Esophagus muscularis mucosa (tissue), 4 donors: ENCODE measurements around the gene KATNAL1. TPM values are rescaled to one million over a fixed set of nuclear protein-coding genes. Genes with fewer than 3 reads are reported as not detected.
A peak's percentile ranks its signal among the peaks of the same experiment; 100 is the strongest.

Experiments used
- DNase-seq: peaks from one replicate; pipeline ENCODE4 v3.0.0-alpha.2; 2017; ENCODE audit errors: extremely low spot score
- H3K27ac ChIP-seq, 4 donors: fragments of 200-600 bp; sonication (generic); replicated peaks in 1 of 4; 1 replicate in 3 of 4; 2 replicates in 1 of 4; pipeline ENCODE4 v1.5.1; 2016 to 2019; ENCODE audit warnings: mild to moderate bottlenecking in 1 of 4
- H3K27me3 ChIP-seq, 4 donors: fragments of 200-600 bp; sonication (generic); one replicate each; pipeline versions ENCODE4 v1.5.1 to v1.6.0; 2016 to 2019
- H3K36me3 ChIP-seq, 4 donors: fragments of 200-600 bp; sonication (generic); one replicate each; pipeline ENCODE4 v1.5.1; 2016 to 2019
- H3K4me1 ChIP-seq, 4 donors: fragments of 200-600 bp; sonication (generic); one replicate each; pipeline ENCODE4 v1.5.1; 2016 to 2019
- H3K4me3 ChIP-seq, 4 donors: fragments of 200-600 bp; sonication (generic); 1 replicate in 2 of 4; 2 replicates in 2 of 4; pipeline ENCODE4 v1.5.1; 2016 to 2019; ENCODE audit warnings: mild to moderate bottlenecking in 4 of 4, moderate library complexity in 1 of 4
- H3K9me3 ChIP-seq, 4 donors: fragments of 200-600 bp; sonication (generic); 1 replicate in 3 of 4; 2 replicates in 1 of 4; pipeline ENCODE4 v1.5.1; 2016 to 2019
- CTCF ChIP-seq, 3 experiments: fragments of 200-600 bp in 2 of 3; fragments of 450-650 bp in 1 of 3; sonication (generic) in 2 of 3; IDR thresholded peaks; one replicate each; pipeline ENCODE4 v1.5.1; 2017 to 2019; ENCODE audit warnings: antibody characterized with exemption in 3 of 3, mild to moderate bottlenecking in 2 of 3, moderate library complexity in 1 of 3
- EP300 ChIP-seq: sonication (generic); formaldehyde crosslinking; IDR thresholded peaks from one replicate; pipeline ENCODE4 v1.6.1; 2017; ENCODE audit warnings: antibody characterized with exemption
- POLR2A ChIP-seq: fragments of 450-650 bp; IDR thresholded peaks from one replicate; pipeline ENCODE4 v1.6.1; 2017; ENCODE audit warnings: antibody characterized with exemption, moderate library complexity, mild to moderate bottlenecking, low read depth
- POLR2AphosphoS5 ChIP-seq, 2 donors: sonication (generic); formaldehyde crosslinking; IDR thresholded peaks; one replicate each; pipeline ENCODE4 v1.6.1; 2017; ENCODE audit warnings: antibody characterized with exemption in 2 of 2
- WGBS: methylation state at CpG from one replicate; pipeline ENCODE4 v1.1.5; 2018; 5-methylcytosine and 5-hydroxymethylcytosine counted together
- intact Hi-C: fragments of 100-400 bp; cut with DNase I; formaldehyde crosslinking; loops from one replicate; pipeline ENCODE4 v1.15.1; 2023
- total RNA-seq, 4 donors: library from RNA; depleted of rRNA; stranded (reverse); fragments of >200 nt; gene quantifications; one replicate each; pipeline versions ENCODE4 v1.1.0 to v1.2.1, GENCODE V29; 2016

KATNAL1 gene
- total RNA-seq, 4 donors from 2014 or later, result 30.6 to 43.0 (median 40.0) TPM

GRCh38 chr13:30325668-30326067, 18.3 kb upstream of the KATNAL1 start:
- no peak overlapping the region for H3K4me3 ChIP-seq
- intact Hi-C loops, result no loop called here
- no peaks in the 10 kb centered on the region for H3K36me3 ChIP-seq
- no peaks in the 10 kb centered on the region for H3K4me1 ChIP-seq
- TF ChIP-seq EP300 (no peak), POLR2A (no peak), CTCF (IDR thresholded peaks at IDR 0.05) (no peak), POLR2AphosphoS5 (IDR thresholded peaks at IDR 0.05) (no peak)
- H3K27me3 ChIP-seq, result no peaks in the 10 kb centered on the region
- peak; percentile 2 for DNase-seq
- no peak overlapping the region for H3K27ac ChIP-seq
- no peaks in the 10 kb centered on the region for H3K9me3 ChIP-seq
- WGBS, result 88% methylated on average over 4 of the region's 4 CpGs

- H3K27me3 ChIP-seq, result no peaks in the 10 kb centered on the region
- H3K27ac ChIP-seq, result no peak overlapping the region
- 75% methylated on average over 2 of the region's 2 CpGs for WGBS
- no peak for DNase-seq
- H3K36me3 ChIP-seq, result no peaks in the 10 kb centered on the region
- intact Hi-C loops, result no loop called here
- peaks cover 0 to 8% (median 3%) of the 10 kb centered on the region in 4 donors for H3K4me1 ChIP-seq
- TF ChIP-seq POLR2AphosphoS5 (IDR thresholded peaks at IDR 0.05), result no peak
- TF ChIP-seq POLR2A, result no peak
- TF ChIP-seq EP300, result no peak
- TF ChIP-seq CTCF (IDR thresholded peaks at IDR 0.05), result no peak
- no peaks in the 10 kb centered on the region for H3K9me3 ChIP-seq
- no peak overlapping the region for H3K4me3 ChIP-seq
Measured at GRCh38 chr13:30323524-30323923, 16.2 kb upstream of the KATNAL1 start.

- H3K27ac ChIP-seq, result no peak overlapping the region
- no peaks in the 10 kb centered on the region for H3K27me3 ChIP-seq
- no peak overlapping the region for H3K4me3 ChIP-seq
- TF ChIP-seq CTCF (IDR thresholded peaks at IDR 0.05), result no peak
- TF ChIP-seq POLR2A, result no peak
- no peak for TF ChIP-seq EP300
- no peak for TF ChIP-seq POLR2AphosphoS5 (IDR thresholded peaks at IDR 0.05)
- H3K36me3 ChIP-seq, result no peaks in the 10 kb centered on the region
- H3K4me1 ChIP-seq, result peaks cover 5 to 14% (median 7%) of the 10 kb centered on the region in 4 donors
- intact Hi-C loops, result no loop called here
- H3K9me3 ChIP-seq, result no peaks in the 10 kb centered on the region
- WGBS, result 88% methylated on average over 7 of the region's 7 CpGs
- DNase-seq, result no peak
Measured at GRCh38 chr13:30322428-30322827, 15.1 kb upstream of the KATNAL1 start.

GRCh38 chr13:30321256-30321655, 13.9 kb upstream of the KATNAL1 start:
- DNase-seq, result no peak
- no peak for TF ChIP-seq POLR2A
- no peak for TF ChIP-seq CTCF (IDR thresholded peaks at IDR 0.05)
- no peak for TF ChIP-seq EP300
- no peak overlapping the region for H3K4me3 ChIP-seq
- H3K27me3 ChIP-seq, result no peaks in the 10 kb centered on the region
- no peaks in the 10 kb centered on the region for H3K9me3 ChIP-seq
- 93% methylated on average over 3 of the region's 3 CpGs for WGBS
- peaks cover 8 to 19% (median 9%) of the 10 kb centered on the region in 4 donors for H3K4me1 ChIP-seq
- no peaks in the 10 kb centered on the region for H3K36me3 ChIP-seq
- H3K27ac ChIP-seq, result no peak overlapping the region
- intact Hi-C loops, result no loop called here

GRCh38 chr13:30319655-30320054, 12.3 kb upstream of the KATNAL1 start:
- intact Hi-C loops, result no loop called here
- peak overlapping the region in 1 of 4 donors; percentile 9 for H3K27ac ChIP-seq

More at GRCh38 chr13:30319655-30320054, 12.3 kb upstream of the KATNAL1 start:
- 57% methylated on average over 5 of the region's 5 CpGs for WGBS
- TF ChIP-seq POLR2A (no peak), POLR2AphosphoS5 (IDR thresholded peaks at IDR 0.05) (no peak), CTCF (IDR thresholded peaks at IDR 0.05) (no peak), EP300 (no peak)
- Histone ChIP-seq H3K4me3 (no peak overlapping the region), H3K4me1 (peaks cover 14 to 30% (median 21%) of the 10 kb centered on the region in 4 donors), H3K36me3 (no peaks in the 10 kb centered on the region), H3K9me3 (no peaks in the 10 kb centered on the region), H3K27me3 (no peaks in the 10 kb centered on the region)
- no peak for DNase-seq
